Liver (tissue), 9 donors: Measurements from ENCODE around the gene PYDC1. TPM values are rescaled to one million over a fixed set of nuclear protein-coding genes. Genes with fewer than 3 reads are reported as not detected.

Experiments used
- DNase-seq: peaks from one replicate; pipeline ENCODE4 v3.0.0-alpha.2; 2017; ENCODE audit warnings: low spot score
- H3K27ac ChIP-seq, 2 donors: one replicate each; pipeline ENCODE4 v1.7.0; 2013; ENCODE audit warnings: inconsistent platforms in 2 of 2, low read length in 2 of 2, control low read depth in 1 of 2, low read depth in 1 of 2, mild to moderate bottlenecking in 1 of 2
- H3K27me3 ChIP-seq, 4 donors: one replicate each; pipeline versions ENCODE4 v1.6.1 to v1.7.0; 2013; ENCODE audit warnings: low read length in 3 of 4, inconsistent platforms in 1 of 4, mild to moderate bottlenecking in 1 of 4, moderate library complexity in 1 of 4; ENCODE audit not compliant: control insufficient read depth in 4 of 4, insufficient read depth in 4 of 4
- H3K36me3 ChIP-seq, 4 donors: one replicate each; pipeline versions ENCODE4 v1.6.1 to v1.7.0; 2013; ENCODE audit warnings: low read length in 3 of 4, mild to moderate bottlenecking in 3 of 4, low read depth in 1 of 4, moderate library complexity in 1 of 4; ENCODE audit not compliant: control insufficient read depth in 4 of 4, insufficient read depth in 3 of 4
- H3K4me1 ChIP-seq, 4 donors: one replicate each; pipeline versions ENCODE4 v1.6.1 to v1.7.0; 2013; ENCODE audit warnings: low read length in 3 of 4, mild to moderate bottlenecking in 3 of 4, moderate library complexity in 1 of 4; ENCODE audit not compliant: control insufficient read depth in 4 of 4, insufficient read depth in 4 of 4
- H3K4me3 ChIP-seq, 3 donors: one replicate each; pipeline versions ENCODE4 v1.6.1 to v1.7.0; 2013; ENCODE audit warnings: low read length in 3 of 3, control low read depth in 1 of 3, low read depth in 1 of 3, mild to moderate bottlenecking in 1 of 3
- H3K9ac ChIP-seq, 2 donors: one replicate each; pipeline ENCODE4 v1.7.0; 2013; ENCODE audit warnings: low read length in 2 of 2, mild to moderate bottlenecking in 2 of 2, moderate library complexity in 2 of 2, control low read depth in 1 of 2, low read depth in 1 of 2
- H3K9me3 ChIP-seq, 4 donors: one replicate each; pipeline versions ENCODE4 v1.6.1 to v1.7.0; 2013; ENCODE audit warnings: low read length in 3 of 4; ENCODE audit not compliant: control insufficient read depth in 4 of 4
- ATF3 ChIP-seq: IDR thresholded peaks from 2 replicates; pipeline ENCODE4 v1.6.1; 2016; ENCODE audit warnings: antibody characterized with exemption
- CTCF ChIP-seq: fragments of 150-350 bp; IDR thresholded peaks from 2 replicates; pipeline ENCODE4 v1.5.1; 2017; ENCODE audit warnings: improper control_type of control experiment, low read depth, low read length; ENCODE audit not compliant: missing input control
- EGR1 ChIP-seq, 2 donors: IDR thresholded peaks; 2 replicates each; pipeline ENCODE4 v1.6.1; 2016 to 2018; ENCODE audit warnings: antibody characterized with exemption in 2 of 2, low read depth in 2 of 2
- FOXA1 ChIP-seq: IDR thresholded peaks from 2 replicates; pipeline ENCODE4 v1.6.1; 2016; ENCODE audit warnings: antibody characterized with exemption
- FOXA2 ChIP-seq: IDR thresholded peaks from 2 replicates; pipeline ENCODE4 v1.6.1; 2016; ENCODE audit warnings: antibody characterized with exemption
- GABPA ChIP-seq, 2 donors: IDR thresholded peaks in 1 of 2; conservative IDR thresholded peaks in 1 of 2; 2 replicates each; pipeline ENCODE4 v1.6.1; 2016; ENCODE audit warnings: antibody characterized with exemption in 2 of 2, mild to moderate bottlenecking in 1 of 2, moderate library complexity in 1 of 2
- HNF4A ChIP-seq, 2 donors: conservative IDR thresholded peaks; 2 replicates each; pipeline ENCODE4 v1.6.1; 2016; ENCODE audit warnings: antibody characterized with exemption in 2 of 2, mild to moderate bottlenecking in 2 of 2
- HNF4G ChIP-seq: IDR thresholded peaks from 2 replicates; pipeline ENCODE4 v1.6.1; 2016; ENCODE audit warnings: antibody characterized with exemption
- JUND ChIP-seq, 2 donors: IDR thresholded peaks; 2 replicates each; pipeline ENCODE4 v1.6.1; 2016; ENCODE audit warnings: antibody characterized with exemption in 2 of 2
- MAX ChIP-seq: IDR thresholded peaks from 2 replicates; pipeline ENCODE4 v1.6.1; 2016; ENCODE audit warnings: antibody characterized with exemption
- NR2F2 ChIP-seq: IDR thresholded peaks from 2 replicates; pipeline ENCODE4 v1.6.1; 2016; ENCODE audit warnings: antibody characterized with exemption
- RAD21 ChIP-seq, 2 donors: IDR thresholded peaks; 2 replicates each; pipeline ENCODE4 v1.6.1; 2016; ENCODE audit warnings: antibody characterized with exemption in 2 of 2, mild to moderate bottlenecking in 2 of 2
- RXRA ChIP-seq, 2 donors: IDR thresholded peaks; 2 replicates each; pipeline ENCODE4 v1.6.1; 2017 to 2018; ENCODE audit warnings: antibody characterized with exemption in 2 of 2, mild to moderate bottlenecking in 1 of 2
- SP1 ChIP-seq: IDR thresholded peaks from 2 replicates; pipeline ENCODE4 v1.6.1; 2018; ENCODE audit warnings: antibody characterized with exemption, mild to moderate bottlenecking
- TAF1 ChIP-seq: conservative IDR thresholded peaks from 2 replicates; pipeline ENCODE4 v1.6.1; 2016; ENCODE audit warnings: antibody characterized with exemption, mild to moderate bottlenecking
- YY1 ChIP-seq: IDR thresholded peaks from 2 replicates; pipeline ENCODE4 v1.6.1; 2016; ENCODE audit warnings: antibody characterized with exemption, mild to moderate bottlenecking
- ZBTB33 ChIP-seq: IDR thresholded peaks from 2 replicates; pipeline ENCODE4 v1.6.1; 2016; ENCODE audit warnings: antibody characterized with exemption
- WGBS: extraction: QIAGEN DNeasy Blood & Tissue Kit; methylation state at CpG from one replicate; pipeline ENCODE4 v1.1.7; 2013; 5-methylcytosine and 5-hydroxymethylcytosine counted together
- polyA plus RNA-seq, 2 donors: library from polyadenylated mRNA; stranded (reverse) in 1 of 2; unstranded in 1 of 2; fragments of 200-250 nt in 1 of 2; fragments of >200 nt in 1 of 2; fragmentation: Nextera tagmentation in 1 of 2; extraction: Ambion mirVana in 1 of 2; gene quantifications; one replicate each; pipeline versions ENCODE4 v1.2.1 to v1.2.3, GENCODE V29; 2013 to 2015
- total RNA-seq, 2 donors: library from RNA; depleted of rRNA; stranded (reverse); fragments of >200 nt; gene quantifications; one replicate each; pipeline ENCODE4 v1.2.3, GENCODE V29; 2014
- TF ChIP-seq, protein P1 (sequence below): IDR thresholded peaks from 2 replicates; pipeline ENCODE4 v1.6.1; 2016; ENCODE audit warnings: antibody characterized with exemption, mild to moderate bottlenecking
- donor health status: healthy.
- donor health status: healthy.
- donor health status: healthy.
- donor health status: healthy.
- donor health status: healthy.

The PYDC1 gene
- total and polyA plus RNA-seq, 4 donors: not detected

DNA sequence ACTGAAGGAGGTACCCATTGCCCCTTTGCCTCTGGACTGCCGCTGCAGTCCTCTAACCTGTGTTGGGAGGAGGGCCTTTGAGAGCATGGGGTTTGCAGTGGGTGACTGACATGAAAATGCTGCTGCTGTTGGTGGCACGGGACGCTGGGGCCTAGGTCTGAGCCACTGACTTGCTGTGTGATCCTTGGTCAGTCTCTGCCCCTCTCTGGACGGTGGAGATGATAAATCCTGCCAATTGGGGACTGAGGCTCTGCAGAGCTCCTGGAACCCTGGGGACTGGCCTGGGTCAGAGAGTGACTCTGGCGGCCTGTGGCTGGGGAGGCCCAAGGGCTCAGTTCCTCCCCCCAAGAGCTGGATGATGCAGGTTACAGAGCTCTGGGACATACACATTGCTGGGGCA, 6.1 kb upstream of the PYDC1 start:
- H3K4me3 ChIP-seq: no peak overlapping the region

More for the DNA sequence above, 6.1 kb upstream of the PYDC1 start:
- TF ChIP-seq ZBTB33 (no peak), RAD21 (IDR thresholded peaks at IDR 0.05) (no peak), FOXA1 (no peak), GABPA (IDR thresholded peaks at IDR 0.05 in 1 of 2, conservative IDR thresholded peaks at IDR 0.05 in 1 of 2) (no peak), MAX (no peak), TAF1 (no peak), EGR1 (IDR thresholded peaks at IDR 0.05; ENCODE audit: low read depth in 2 of 2) (no peak), RXRA (IDR thresholded peaks at IDR 0.05) (no peak), YY1 (no peak), CTCF (no peak), ATF3 (no peak), JUND (IDR thresholded peaks at IDR 0.05) (no peak), FOXA2 (no peak), HNF4A (conservative IDR thresholded peaks at IDR 0.05) (no peak), HNF4G (no peak), SP1 (no peak), NR2F2 (no peak)
- TF ChIP-seq, protein P1, sequence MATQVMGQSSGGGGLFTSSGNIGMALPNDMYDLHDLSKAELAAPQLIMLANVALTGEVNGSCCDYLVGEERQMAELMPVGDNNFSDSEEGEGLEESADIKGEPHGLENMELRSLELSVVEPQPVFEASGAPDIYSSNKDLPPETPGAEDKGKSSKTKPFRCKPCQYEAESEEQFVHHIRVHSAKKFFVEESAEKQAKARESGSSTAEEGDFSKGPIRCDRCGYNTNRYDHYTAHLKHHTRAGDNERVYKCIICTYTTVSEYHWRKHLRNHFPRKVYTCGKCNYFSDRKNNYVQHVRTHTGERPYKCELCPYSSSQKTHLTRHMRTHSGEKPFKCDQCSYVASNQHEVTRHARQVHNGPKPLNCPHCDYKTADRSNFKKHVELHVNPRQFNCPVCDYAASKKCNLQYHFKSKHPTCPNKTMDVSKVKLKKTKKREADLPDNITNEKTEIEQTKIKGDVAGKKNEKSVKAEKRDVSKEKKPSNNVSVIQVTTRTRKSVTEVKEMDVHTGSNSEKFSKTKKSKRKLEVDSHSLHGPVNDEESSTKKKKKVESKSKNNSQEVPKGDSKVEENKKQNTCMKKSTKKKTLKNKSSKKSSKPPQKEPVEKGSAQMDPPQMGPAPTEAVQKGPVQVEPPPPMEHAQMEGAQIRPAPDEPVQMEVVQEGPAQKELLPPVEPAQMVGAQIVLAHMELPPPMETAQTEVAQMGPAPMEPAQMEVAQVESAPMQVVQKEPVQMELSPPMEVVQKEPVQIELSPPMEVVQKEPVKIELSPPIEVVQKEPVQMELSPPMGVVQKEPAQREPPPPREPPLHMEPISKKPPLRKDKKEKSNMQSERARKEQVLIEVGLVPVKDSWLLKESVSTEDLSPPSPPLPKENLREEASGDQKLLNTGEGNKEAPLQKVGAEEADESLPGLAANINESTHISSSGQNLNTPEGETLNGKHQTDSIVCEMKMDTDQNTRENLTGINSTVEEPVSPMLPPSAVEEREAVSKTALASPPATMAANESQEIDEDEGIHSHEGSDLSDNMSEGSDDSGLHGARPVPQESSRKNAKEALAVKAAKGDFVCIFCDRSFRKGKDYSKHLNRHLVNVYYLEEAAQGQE: no peak
- Histone ChIP-seq H3K27me3 (no peaks in the 10 kb centered on the region), H3K27ac (no peak overlapping the region), H3K9me3 (peaks cover 0 to 1% (median 0%) of the 10 kb centered on the region in 4 donors), H3K4me1 (no peaks in the 10 kb centered on the region), H3K9ac (no peak overlapping the region), H3K36me3 (no peaks in the 10 kb centered on the region)
- 96% methylated on average over 5 of the region's 5 CpGs for WGBS
- no peak for DNase-seq
